Vagina (tissue), 2 donors: ENCODE measurements around the gene GALNT2. TPM values are rescaled to one million over a fixed set of nuclear protein-coding genes. Genes with fewer than 3 reads are reported as not detected.

Experiments
- DNase-seq, 2 donors: peaks; one replicate each; pipeline ENCODE4 v3.0.0-alpha.2; 2017; ENCODE audit errors: extremely low spot score in 2 of 2
- H3K27ac ChIP-seq: fragments of 200-600 bp; sonication (generic); one replicate; pipeline ENCODE4 v1.5.1; 2019
- H3K27me3 ChIP-seq: fragments of 200-600 bp; sonication (generic); one replicate; pipeline ENCODE4 v1.5.1; 2019
- H3K36me3 ChIP-seq, 2 donors: fragments of 200-600 bp; sonication (generic); one replicate each; pipeline ENCODE4 v1.5.1; 2017 to 2019
- H3K4me1 ChIP-seq: fragments of 200-600 bp; sonication (generic); one replicate; pipeline ENCODE4 v1.5.1; 2019
- H3K4me3 ChIP-seq, 2 donors: fragments of 200-600 bp; sonication (generic); 1 replicate in 1 of 2; 2 replicates in 1 of 2; pipeline ENCODE4 v1.5.1; 2016 to 2019
- H3K9me3 ChIP-seq: fragments of 200-600 bp; sonication (generic); one replicate; pipeline ENCODE4 v1.5.1; 2019
- CTCF ChIP-seq, 3 experiments: fragments of 450-650 bp in 2 of 3; fragments of 200-600 bp in 1 of 3; sonication (generic) in 1 of 3; IDR thresholded peaks; one replicate each; pipeline ENCODE4 v1.5.1; 2017 to 2019; ENCODE audit warnings: antibody characterized with exemption in 3 of 3, mild to moderate bottlenecking in 2 of 3, moderate library complexity in 2 of 3
- POLR2A ChIP-seq, 2 donors: fragments of 450-650 bp; IDR thresholded peaks; one replicate each; pipeline ENCODE4 v1.6.1; 2017; ENCODE audit warnings: antibody characterized with exemption in 2 of 2, mild to moderate bottlenecking in 2 of 2, moderate library complexity in 2 of 2
- POLR2AphosphoS5 ChIP-seq, 2 donors: sonication (generic); formaldehyde crosslinking; IDR thresholded peaks; one replicate each; pipeline ENCODE4 v1.9.0; 2017; ENCODE audit warnings: antibody characterized with exemption in 2 of 2, mild to moderate bottlenecking in 2 of 2, low read depth in 1 of 2; ENCODE audit not compliant: insufficient read depth in 1 of 2
- intact Hi-C: fragments of 100-400 bp; cut with DNase I; formaldehyde crosslinking; loops from one replicate; pipeline ENCODE4 v1.15.1; 2023
- total RNA-seq: library from RNA; depleted of rRNA; stranded (reverse); fragments of >200 nt; gene quantifications from one replicate; pipeline ENCODE4 v1.2.3, GENCODE V29; 2016

GALNT2 gene
- total RNA-seq, 1 donor from 2014 or later, result 51.6 TPM

DNA sequence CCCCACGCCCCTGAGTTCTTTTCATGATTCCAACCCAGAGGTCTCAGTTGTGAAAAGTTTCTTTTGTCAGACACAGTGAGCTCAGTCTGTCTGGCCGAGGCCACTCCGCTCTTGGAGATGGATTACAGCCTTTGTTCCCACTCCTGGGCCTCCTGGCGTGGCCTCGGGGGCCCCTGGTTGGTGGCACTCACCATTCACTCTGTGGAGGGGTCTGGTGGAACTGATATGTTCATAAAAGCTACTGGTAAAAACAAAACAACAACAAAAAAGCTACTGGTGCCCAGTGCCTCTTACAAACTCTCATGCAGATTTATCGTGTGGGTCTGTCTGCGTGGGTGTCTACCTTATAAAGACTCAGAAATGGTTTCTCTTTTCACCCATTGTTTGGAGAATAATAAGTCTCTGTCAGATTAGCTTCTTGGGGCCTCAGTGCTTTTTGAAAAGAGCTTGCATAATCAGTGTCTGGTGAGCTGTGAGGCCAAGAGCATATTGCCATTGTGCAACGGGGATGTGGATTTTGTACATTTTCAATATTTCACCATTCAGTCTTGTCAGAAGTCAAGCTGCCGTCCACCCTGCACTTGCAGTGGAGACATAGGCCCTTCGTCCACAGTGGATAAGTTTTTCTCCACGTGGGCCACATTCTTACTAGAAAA lies 86.7 kb downstream of the GALNT2 start:
- Histone ChIP-seq H3K9me3 (no peaks in the 10 kb centered on the region), H3K4me3 (no peak overlapping the region), H3K36me3 (no peaks in the 10 kb centered on the region), H3K27me3 (no peaks in the 10 kb centered on the region), H3K4me1 (peaks cover 27% of the 10 kb centered on the region), H3K27ac (peak overlapping the region; percentile 37)
- TF ChIP-seq POLR2AphosphoS5 (IDR thresholded peaks at IDR 0.05; ENCODE audit: insufficient read depth in 1 of 2, low read depth in 1 of 2) (peak in 1 of 2 donors; percentile 14), POLR2A (IDR thresholded peaks at IDR 0.05) (no peak)
- no peak for DNase-seq
- intact Hi-C loops, result no loop called here

- no peak for DNase-seq
- no peaks in the 10 kb centered on the region for H3K27me3 ChIP-seq
- H3K9me3 ChIP-seq, result no peaks in the 10 kb centered on the region
- peaks cover 20% of the 10 kb centered on the region for H3K4me1 ChIP-seq
- TF ChIP-seq POLR2A (IDR thresholded peaks at IDR 0.05) (no peak), POLR2AphosphoS5 (IDR thresholded peaks at IDR 0.05; ENCODE audit: insufficient read depth in 1 of 2, low read depth in 1 of 2) (no peak), CTCF (IDR thresholded peaks at IDR 0.05) (no peak)
- no peak overlapping the region for H3K27ac ChIP-seq
- intact Hi-C loops, result no loop called here
- H3K4me3 ChIP-seq, result no peak overlapping the region
- H3K36me3 ChIP-seq, result no peaks in the 10 kb centered on the region
Measured at GRCh38 chr1:230155021-230155420, 88.0 kb downstream of the GALNT2 start.

- Histone ChIP-seq H3K27me3 (no peaks in the 10 kb centered on the region), H3K4me3 (no peak overlapping the region), H3K9me3 (no peaks in the 10 kb centered on the region), H3K4me1 (peaks cover 20% of the 10 kb centered on the region), H3K27ac (no peak overlapping the region), H3K36me3 (no peaks in the 10 kb centered on the region)
- intact Hi-C loops, result no loop called here
- no peak for TF ChIP-seq POLR2A (IDR thresholded peaks at IDR 0.05)
- no peak for TF ChIP-seq CTCF (IDR thresholded peaks at IDR 0.05)
- no peak for TF ChIP-seq POLR2AphosphoS5 (IDR thresholded peaks at IDR 0.05; ENCODE audit: insufficient read depth in 1 of 2, low read depth in 1 of 2)
- no peak for DNase-seq
Measured at GRCh38 chr1:230156068-230156467, 89.0 kb downstream of the GALNT2 start.

DNA sequence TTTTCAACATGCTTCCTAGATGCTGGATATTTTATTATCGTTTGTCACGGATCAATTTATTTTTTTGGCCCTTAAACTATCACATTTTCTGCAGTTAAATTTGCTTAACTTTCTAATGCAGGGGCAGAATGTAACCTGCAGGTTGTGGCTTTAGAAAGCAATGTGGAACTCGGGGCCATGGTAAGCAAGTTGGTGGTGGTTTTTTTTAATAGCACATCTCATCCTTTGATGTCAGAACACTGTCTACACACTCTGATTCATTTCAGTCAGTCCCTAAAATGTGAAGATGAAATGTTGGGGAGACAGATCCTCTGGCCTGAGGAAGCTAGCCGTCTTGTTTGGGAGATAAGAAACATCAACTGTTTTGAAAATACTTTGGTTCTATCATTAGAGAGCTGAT lies 89.5 kb downstream of the GALNT2 start:
- no peaks in the 10 kb centered on the region for H3K36me3 ChIP-seq
- H3K4me3 ChIP-seq, result no peak overlapping the region
- no peaks in the 10 kb centered on the region for H3K27me3 ChIP-seq
- intact Hi-C loops, result no loop called here
- peaks cover 20% of the 10 kb centered on the region for H3K4me1 ChIP-seq
- TF ChIP-seq CTCF (IDR thresholded peaks at IDR 0.05) (no peak), POLR2A (IDR thresholded peaks at IDR 0.05) (no peak), POLR2AphosphoS5 (IDR thresholded peaks at IDR 0.05; ENCODE audit: insufficient read depth in 1 of 2, low read depth in 1 of 2) (no peak)
- no peak for DNase-seq
- H3K9me3 ChIP-seq, result no peaks in the 10 kb centered on the region
- no peak overlapping the region for H3K27ac ChIP-seq

DNA sequence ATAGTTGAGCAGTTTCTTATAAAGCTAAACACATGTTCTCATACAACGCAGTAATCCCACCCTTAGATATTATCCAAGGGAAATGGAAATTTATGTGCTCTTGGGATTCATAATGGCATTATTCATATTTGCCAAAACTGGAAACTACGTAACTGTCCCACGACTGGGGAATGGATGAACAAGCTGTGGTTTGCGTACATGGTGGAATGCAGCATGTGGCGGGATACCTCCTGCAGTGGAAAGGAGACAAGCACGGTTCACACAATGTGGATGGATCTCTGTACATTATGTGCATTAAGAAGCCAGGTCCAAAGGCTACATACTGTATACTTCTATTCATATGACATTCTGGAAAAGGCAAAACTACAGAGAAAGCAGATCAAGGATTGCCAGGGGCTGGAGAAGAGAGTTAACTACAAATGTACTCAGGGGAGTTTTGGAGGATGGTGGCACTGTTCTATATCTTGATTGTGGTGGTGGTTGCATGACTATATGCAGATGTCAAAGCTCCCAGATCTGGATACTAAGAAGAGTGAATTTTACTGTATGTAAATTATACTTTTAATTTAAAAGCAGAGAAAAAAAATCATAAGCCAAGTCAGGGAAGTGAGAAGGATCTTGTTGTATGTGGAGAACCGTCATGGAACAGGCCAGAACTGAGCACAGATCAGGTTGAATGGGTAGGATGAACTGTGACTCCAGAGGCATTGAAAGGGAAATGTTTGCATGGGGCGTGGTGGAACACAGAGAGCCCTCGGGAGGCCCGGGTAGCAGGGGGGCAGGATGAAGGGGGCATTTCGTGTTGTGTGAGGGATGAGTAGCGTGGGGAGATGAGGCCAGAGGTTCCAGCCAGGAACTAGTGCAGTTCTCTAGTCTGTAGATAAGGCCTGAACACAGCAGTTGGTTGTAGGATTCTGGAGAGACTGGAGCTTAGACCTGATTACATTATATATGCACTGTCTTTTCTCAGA lies 90.7 kb downstream of the GALNT2 start:
- no peaks in the 10 kb centered on the region for H3K36me3 ChIP-seq
- intact Hi-C loops, result no loop called here
- TF ChIP-seq POLR2AphosphoS5 (IDR thresholded peaks at IDR 0.05; ENCODE audit: insufficient read depth in 1 of 2, low read depth in 1 of 2) (no peak), POLR2A (IDR thresholded peaks at IDR 0.05) (no peak), CTCF (IDR thresholded peaks at IDR 0.05) (no peak)
- peaks cover 20% of the 10 kb centered on the region for H3K4me1 ChIP-seq
- H3K9me3 ChIP-seq, result no peaks in the 10 kb centered on the region
- DNase-seq, result no peak
- no peak overlapping the region for H3K27ac ChIP-seq
- no peaks in the 10 kb centered on the region for H3K27me3 ChIP-seq
- H3K4me3 ChIP-seq, result no peak overlapping the region
